ENCODE results near the gene RNASE8.
A peak's percentile ranks its signal among the peaks of the same experiment; 100 is the strongest.
"Not testable (repeated sequence)": the region's sequence is repeated elsewhere in the genome, so short reads cannot be mapped to it uniquely, and the experiment has no call there.

The RNASE8 gene

GRCh38 chr14:21030531-21030930, 27.1 kb upstream of the RNASE8 start:
- no peak for DNase-seq

- no peak for DNase-seq
Observed at GRCh38 chr14:21032326-21033132, 25.1 kb upstream of the RNASE8 start.

GRCh38 chr14:21033133-21033698, 24.4 kb upstream of the RNASE8 start:
- no peak for DNase-seq

GRCh38 chr14:21034707-21035106, 22.9 kb upstream of the RNASE8 start, which contains the start of gene RNASE13:
Gene RNASE13 (minus strand): TSS chr14:21034807. CDS start chr14:21034288, 519 bp downstream.
- DNase-seq = no peak

GRCh38 chr14:21036751-21037150, 20.9 kb upstream of the RNASE8 start:
- DNase-seq = no peak

- no peak for DNase-seq
Observed at GRCh38 chr14:21037156-21037555, 20.5 kb upstream of the RNASE8 start.

- no peak for DNase-seq
Observed at GRCh38 chr14:21038441-21039422, 18.9 kb upstream of the RNASE8 start.

- peak; percentile 28 for DNase-seq
Observed at GRCh38 chr14:21039585-21040369, 17.8 kb upstream of the RNASE8 start.

- no peak for DNase-seq
Observed at GRCh38 chr14:21040370-21040925, 17.2 kb upstream of the RNASE8 start.

GRCh38 chr14:21040941-21041340, 16.7 kb upstream of the RNASE8 start:
- DNase-seq = not testable (repeated sequence)

- no peak for DNase-seq
Observed at GRCh38 chr14:21041676-21042433, 15.8 kb upstream of the RNASE8 start, which contains the start of gene RNASE7. Gene RNASE7 (plus strand): TSS chr14:21042362. CDS start chr14:21042993, 631 bp downstream.

- no peak for DNase-seq
Observed at GRCh38 chr14:21042918-21043317, 14.7 kb upstream of the RNASE8 start.

GRCh38 chr14:21043387-21043973, 14.1 kb upstream of the RNASE8 start:
- DNase-seq = no peak

GRCh38 chr14:21043974-21044618, 13.5 kb upstream of the RNASE8 start:
- peak; percentile 16 for DNase-seq

- DNase-seq = no peak
Observed at GRCh38 chr14:21047378-21047781, 10.2 kb upstream of the RNASE8 start.

- DNase-seq = no peak
Observed at GRCh38 chr14:21048638-21049037, 9.0 kb upstream of the RNASE8 start.

GRCh38 chr14:21049271-21049673, 8.3 kb upstream of the RNASE8 start:
- DNase-seq = no peak

GRCh38 chr14:21050597-21050996, 7.0 kb upstream of the RNASE8 start:
- DNase-seq = no peak

GRCh38 chr14:21053184-21054122, 4.2 kb upstream of the RNASE8 start:
- DNase-seq = no peak

Data from central memory CD4-positive, alpha-beta T cell (primary cell).